ENCODE results near the gene GAS2L2. TPM values are rescaled to one million over a fixed set of nuclear protein-coding genes. Genes with fewer than 3 reads are reported as not detected.

The GAS2L2 gene
- total and polyA plus RNA-seq, 8 donors = 0.03 to 0.33 (median 0.08) TPM; not detected in 1

GRCh38 chr17:35791681-35792350 is 38.8 kb upstream of the GAS2L2 start:
- Histone ChIP-seq H3K27me3 (no peaks in the 10 kb centered on the region), H3K9me3 (no peaks in the 10 kb centered on the region), H3K36me3 (no peaks in the 10 kb centered on the region), H3K4me1 (no peaks in the 10 kb centered on the region), H3K4me3 (no peak overlapping the region), H3K27ac (no peak overlapping the region)
- TF ChIP-seq, protein P1, sequence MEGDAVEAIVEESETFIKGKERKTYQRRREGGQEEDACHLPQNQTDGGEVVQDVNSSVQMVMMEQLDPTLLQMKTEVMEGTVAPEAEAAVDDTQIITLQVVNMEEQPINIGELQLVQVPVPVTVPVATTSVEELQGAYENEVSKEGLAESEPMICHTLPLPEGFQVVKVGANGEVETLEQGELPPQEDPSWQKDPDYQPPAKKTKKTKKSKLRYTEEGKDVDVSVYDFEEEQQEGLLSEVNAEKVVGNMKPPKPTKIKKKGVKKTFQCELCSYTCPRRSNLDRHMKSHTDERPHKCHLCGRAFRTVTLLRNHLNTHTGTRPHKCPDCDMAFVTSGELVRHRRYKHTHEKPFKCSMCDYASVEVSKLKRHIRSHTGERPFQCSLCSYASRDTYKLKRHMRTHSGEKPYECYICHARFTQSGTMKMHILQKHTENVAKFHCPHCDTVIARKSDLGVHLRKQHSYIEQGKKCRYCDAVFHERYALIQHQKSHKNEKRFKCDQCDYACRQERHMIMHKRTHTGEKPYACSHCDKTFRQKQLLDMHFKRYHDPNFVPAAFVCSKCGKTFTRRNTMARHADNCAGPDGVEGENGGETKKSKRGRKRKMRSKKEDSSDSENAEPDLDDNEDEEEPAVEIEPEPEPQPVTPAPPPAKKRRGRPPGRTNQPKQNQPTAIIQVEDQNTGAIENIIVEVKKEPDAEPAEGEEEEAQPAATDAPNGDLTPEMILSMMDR (IDR thresholded peaks at IDR 0.05) = no peak
- no peak for ATAC-seq
- no peak for FAIRE-seq
- intact Hi-C loops (cut with DNase I) = no loop called here
- DNase-seq = no peak
- 56 to 60% methylated on average over 9 of the region's 9 CpGs for WGBS, 2 donors

GRCh38 chr17:35790841-35791240 is 37.8 kb upstream of the GAS2L2 start:
- DNase-seq (no peak), ATAC-seq (no peak), FAIRE-seq (no peak)

DNA sequence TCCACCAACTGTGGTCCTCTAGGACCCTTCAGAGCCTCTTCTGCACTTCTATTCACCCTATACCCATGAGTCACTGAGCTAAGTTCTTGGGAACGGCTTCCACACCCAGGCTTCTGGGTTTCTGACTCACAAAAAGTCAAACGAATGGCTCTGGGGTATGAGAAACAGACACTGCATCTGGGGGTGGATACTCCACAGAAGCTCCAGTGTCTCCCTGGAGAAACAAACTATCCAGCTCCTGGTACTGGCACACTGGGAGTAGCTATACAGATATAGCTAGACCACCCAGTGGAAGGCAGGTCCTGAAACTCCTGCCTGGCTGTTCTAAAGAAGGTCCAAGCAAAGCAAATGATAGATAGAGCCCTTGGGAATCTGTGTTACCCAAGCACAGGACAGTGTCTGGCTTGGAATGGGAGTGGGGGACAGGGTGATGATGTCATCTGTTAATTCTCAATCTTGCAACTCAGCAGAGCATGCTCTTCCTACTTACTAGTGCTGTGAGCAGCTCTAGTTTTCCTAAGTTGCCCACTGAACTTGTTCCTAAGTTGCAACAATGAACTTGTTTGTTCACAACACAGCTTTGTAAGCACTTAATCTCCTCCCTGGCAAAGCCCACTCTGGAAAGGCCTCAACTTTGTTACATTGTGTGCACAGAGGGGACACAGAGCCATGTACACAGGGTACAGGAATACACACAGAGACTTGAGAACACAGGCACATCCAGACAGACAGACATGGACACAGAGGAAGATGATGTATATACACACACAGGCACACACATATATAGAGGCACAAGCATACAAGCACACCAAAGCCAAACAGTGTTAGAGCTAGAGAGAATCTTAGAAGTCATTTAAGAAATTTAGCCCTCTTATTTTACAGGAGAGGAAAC is 35.7 kb upstream of the GAS2L2 start:
- FAIRE-seq (no peak), ATAC-seq (peak in 3 of 4 donors; percentile 55 to 73 (median 59)), DNase-seq (no peak)
- H3K36me3 ChIP-seq = no peaks in the 10 kb centered on the region
- no peaks in the 10 kb centered on the region for H3K9me3 ChIP-seq
- no peak overlapping the region for H3K27ac ChIP-seq
- peaks cover 4 to 7% (median 7%) of the 10 kb centered on the region in 3 donors for H3K4me1 ChIP-seq
- H3K27me3 ChIP-seq = no peaks in the 10 kb centered on the region
- 55 to 60% methylated on average over 2 of the region's 2 CpGs for whole genome bisulfite sequencing, 2 donors
- intact Hi-C loops (cut with DNase I) = no loop called here
- TF ChIP-seq, protein P1 (IDR thresholded peaks at IDR 0.05) = no peak
- no peak overlapping the region for H3K4me3 ChIP-seq

More at GRCh38 chr17:35790841-35791240, 37.8 kb upstream of the GAS2L2 start:
- Histone ChIP-seq H3K27me3 (no peaks in the 10 kb centered on the region), H3K27ac (no peak overlapping the region), H3K9me3 (no peaks in the 10 kb centered on the region), H3K4me3 (no peak overlapping the region), H3K4me1 (no peaks in the 10 kb centered on the region), H3K36me3 (no peaks in the 10 kb centered on the region)
- intact Hi-C loops (cut with DNase I) = no loop called here
- TF ChIP-seq, protein P1 (IDR thresholded peaks at IDR 0.05) = no peak
- WGBS, 2 donors = 90 to 96% methylated on average over 3 of the region's 3 CpGs

GRCh38 chr17:35786941-35787432 is 33.9 kb upstream of the GAS2L2 start:
- FAIRE-seq (no peak), ATAC-seq (no peak), DNase-seq (no peak)
- Histone ChIP-seq H3K4me1 (peaks cover 8 to 22% (median 8%) of the 10 kb centered on the region in 3 donors), H3K27me3 (no peaks in the 10 kb centered on the region), H3K4me3 (no peak overlapping the region), H3K9me3 (no peaks in the 10 kb centered on the region), H3K27ac (no peak overlapping the region), H3K36me3 (no peaks in the 10 kb centered on the region)
- TF ChIP-seq, protein P1 (IDR thresholded peaks at IDR 0.05) = no peak
- whole genome bisulfite sequencing, 2 donors = 66 to 80% methylated on average over 3 of the region's 3 CpGs
- intact Hi-C loops (cut with DNase I) = no loop called here

All from pancreas (tissue), 10 donors.